ENCODE data around the gene LRP1B. TPM values are rescaled to one million over a fixed set of nuclear protein-coding genes. Genes with fewer than 3 reads are reported as not detected.
A peak's percentile ranks its signal among the peaks of the same experiment; 100 is the strongest.

LRP1B gene
- total and polyA plus RNA-seq, 2 of the 8 experiments (the other 6 are each of a cell fraction or from before 2014, with no cell fraction given), result 0.03 TPM; not detected in 1

DNA sequence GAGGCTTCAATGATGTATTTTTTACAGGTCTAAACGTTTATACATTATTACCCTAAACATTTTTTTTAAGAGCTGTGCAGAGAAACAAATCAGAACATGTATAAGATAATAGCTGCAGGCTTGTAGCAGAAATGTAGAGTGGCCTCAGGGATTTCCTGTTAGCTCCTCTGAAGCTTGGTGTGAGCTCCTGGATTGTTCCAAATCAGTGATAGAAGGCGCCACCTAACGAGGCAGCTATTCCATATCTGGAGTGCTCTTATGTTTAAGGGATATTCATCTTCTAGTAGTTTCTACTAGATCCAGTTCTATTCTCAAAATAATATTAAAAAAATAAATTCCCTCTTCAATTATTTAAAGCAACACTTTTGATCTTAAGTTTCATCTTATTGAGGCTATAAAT, 93.1 kb downstream of the LRP1B start:
- DNase-seq (ENCODE audit: low read depth in 1 of 2, low spot score in 2 of 2) (no peak), FAIRE-seq (no peak)
- Histone ChIP-seq H3K4me2 (ENCODE audit: insufficient read depth in 1 of 2, low read depth in 2 of 2, low read length in 2 of 2) (no peak overlapping the region), H3K4ac (replicated peaks; ENCODE audit: insufficient read length, low read depth, low read length) (no peak overlapping the region), H3K27me3 (replicated peaks in 1 of 4; ENCODE audit: control insufficient read depth in 3 of 4, extremely low read depth in 1 of 4, insufficient read depth in 3 of 4, low read length in 3 of 4) (peaks cover 0 to 1% (median 0%) of the 10 kb centered on the region in 4 experiments; a peak in 1 of 7 replicates), H4K8ac (ENCODE audit: extremely low read depth, insufficient read depth, low read length) (no peak overlapping the region), H3K79me2 (ENCODE audit: control insufficient read depth in 1 of 2, insufficient read depth in 2 of 2, low read length in 2 of 2) (no peaks in the 10 kb centered on the region), H2BK5ac (ENCODE audit: low read depth, low read length) (no peak overlapping the region), H2AFZ (ENCODE audit: low read length) (peak overlapping the region; percentile 16; the same call in 1 of the 2 replicates), H3K23ac (ENCODE audit: insufficient read length) (no peak overlapping the region), H3K36me3 (ENCODE audit: control insufficient read depth in 2 of 4, insufficient read depth in 4 of 4, low read length in 3 of 4) (no peaks in the 10 kb centered on the region), H3K9ac (replicated peaks in 1 of 4; ENCODE audit: extremely low read depth in 1 of 4, low read depth in 3 of 4, low read length in 3 of 4) (no peak overlapping the region), H3K9me3 (ENCODE audit: insufficient read depth in 2 of 2, low read depth in 1 of 2, low read length in 1 of 2) (0 out of 4 replicates have a peak, but pooled peaks cover 0 to 3% of the 10 kb centered on the region in 2 experiments), H3K4me3 (ENCODE audit: extremely low read depth in 1 of 4, insufficient read depth in 2 of 4, low read depth in 3 of 4, low read length in 4 of 4) (no peak overlapping the region), H3K4me1 (replicated peaks in 1 of 4; ENCODE audit: control insufficient read depth in 3 of 4, insufficient read depth in 4 of 4, low read length in 3 of 4) (peaks cover 0 to 2% (median 0%) of the 10 kb centered on the region in 4 experiments; a peak in 3 of 7 replicates), H3K23me2 (ENCODE audit: low read depth, low read length) (no peaks in the 10 kb centered on the region; the same call in 1 of the 2 replicates), H3K18ac (ENCODE audit: extremely low read depth, low read length) (no peak overlapping the region), H2AK5ac (ENCODE audit: low read depth, low read length) (no peak overlapping the region), H4K20me1 (replicated peaks in 1 of 2; ENCODE audit: control insufficient read depth in 1 of 2, insufficient read depth in 2 of 2, low read length in 2 of 2) (no peaks in the 10 kb centered on the region), H3K27ac (ENCODE audit: low read depth, low read length) (no peak overlapping the region), H2BK20ac (ENCODE audit: low read length) (no peak overlapping the region), H2BK120ac (replicated peaks; ENCODE audit: low read depth, low read length) (no peak overlapping the region), H4K91ac (replicated peaks; ENCODE audit: insufficient read length, low read length) (no peak overlapping the region), H3K79me1 (ENCODE audit: low read depth, low read length) (no peaks in the 10 kb centered on the region), H2BK15ac (ENCODE audit: low read length) (no peak overlapping the region), H4K5ac (ENCODE audit: insufficient read length, low read depth, low read length) (no peak overlapping the region), H3K56ac (replicated peaks; ENCODE audit: insufficient read length, low read depth, low read length) (no peak overlapping the region), H2BK12ac (ENCODE audit: low read depth, low read length) (no peak overlapping the region), H3K14ac (ENCODE audit: insufficient read length) (no peak overlapping the region)
- TF ChIP-seq BRCA1 (IDR thresholded peaks at IDR 0.05; ENCODE audit: low read depth, low read length) (no peak), RAD21 (IDR thresholded peaks at IDR 0.05 in 1 of 2, conservative IDR thresholded peaks at IDR 0.05 in 1 of 2; ENCODE audit: low read depth in 2 of 2, low read length in 2 of 2) (peak in 1 of 2 experiments; percentile 11; a peak in 1 of 4 replicates), CREB1 (IDR thresholded peaks at IDR 0.05) (no peak)
- ChIA-PET POLR2A (ENCODE audit: partially characterized antibody) (no interaction called here), CTCF (ENCODE audit: partially characterized antibody) (interaction anchor here (0.6 to 1.2 kb wide), 3 partner anchors 9 to 913 kb away, joined by 3 read pairs; no protein-coding TSS in a partner anchor)
- WGBS, 2 experiments (ENCODE audit: extremely low coverage in 1 of 2, insufficient coverage in 1 of 2, insufficient read length in 1 of 2, insufficient replicate concordance in 2 of 2, low coverage in 1 of 2, low lambda C conversion rate in 2 of 2, missing lambda C conversion rate in 1 of 2), result 56% methylated on average over 3 of the region's 3 CpGs; no CpG with 5 or more reads in 1 of the 2 experiments

Measured in H1 (cell line).